T-helper 1 cell (primary cell): ENCODE data around the gene SENP1.

Source experiments
- DNase-seq, 5 donors: peaks; one replicate each; pipeline ENCODE4 v3.0.0-alpha.2; 2012 to 2020

Gene SENP1

GRCh38 chr12:48033451-48033850 is 72.4 kb downstream of the SENP1 start:
- DNase-seq, result no peak

- no peak for DNase-seq
Observed at GRCh38 chr12:48032597-48032996, 73.3 kb downstream of the SENP1 start.

GRCh38 chr12:48031135-48031960 is 74.5 kb downstream of the SENP1 start:
- no peak for DNase-seq

- no peak for DNase-seq
Observed at GRCh38 chr12:48030173-48030650, 75.7 kb downstream of the SENP1 start.

- no peak for DNase-seq
Observed at GRCh38 chr12:48029491-48030172, 76.2 kb downstream of the SENP1 start.

- DNase-seq, result no peak
Observed at GRCh38 chr12:48028541-48029431, 77.1 kb downstream of the SENP1 start.

GRCh38 chr12:48027183-48028002 is 78.5 kb downstream of the SENP1 start:
- no peak for DNase-seq

GRCh38 chr12:48026060-48026827 is 79.6 kb downstream of the SENP1 start:
- DNase-seq, result no peak

GRCh38 chr12:48025281-48025680 is 80.6 kb downstream of the SENP1 start:
- DNase-seq, result no peak

- no peak for DNase-seq
Observed at GRCh38 chr12:48024735-48025134, 81.1 kb downstream of the SENP1 start.

- DNase-seq, result no peak
Observed at GRCh38 chr12:48023386-48023785, 82.5 kb downstream of the SENP1 start.

- no peak for DNase-seq
Observed at GRCh38 chr12:48022676-48023385, 83.0 kb downstream of the SENP1 start.

GRCh38 chr12:48022180-48022521 is 83.7 kb downstream of the SENP1 start:
- no peak for DNase-seq

- no peak for DNase-seq
Observed at GRCh38 chr12:48021485-48022179, 84.2 kb downstream of the SENP1 start.

GRCh38 chr12:48019639-48020265 is 86.1 kb downstream of the SENP1 start:
- DNase-seq, result no peak

GRCh38 chr12:48018618-48018995 is 87.3 kb downstream of the SENP1 start:
- DNase-seq, result no peak

- no peak for DNase-seq
Observed at GRCh38 chr12:48017921-48018617, 87.8 kb downstream of the SENP1 start.

GRCh38 chr12:48017496-48017895 is 88.4 kb downstream of the SENP1 start:
- no peak for DNase-seq
